Peyer's patch (tissue), 4 donors: ENCODE measurements around the gene ENTPD8. TPM values are rescaled to one million over a fixed set of nuclear protein-coding genes. Genes with fewer than 3 reads are reported as not detected.
A peak's percentile ranks its signal among the peaks of the same experiment; 100 is the strongest.
"Not testable (repeated sequence)": the region's sequence is repeated elsewhere in the genome, so short reads cannot be mapped to it uniquely, and the experiment has no call there.

Source experiments
- DNase-seq, 3 donors: peaks; one replicate each; pipeline ENCODE4 v3.0.0-alpha.2; 2017 to 2019
- H3K27ac ChIP-seq, 4 donors: fragments of 200-600 bp; sonication (generic); one replicate each; pipeline ENCODE4 v1.5.1; 2016 to 2019
- H3K27me3 ChIP-seq, 2 donors: fragments of 200-600 bp; sonication (generic); one replicate each; pipeline ENCODE4 v1.5.1; 2019
- H3K36me3 ChIP-seq, 3 donors: fragments of 200-600 bp; sonication (generic); one replicate each; pipeline ENCODE4 v1.5.1; 2016 to 2019
- H3K4me1 ChIP-seq, 4 donors: fragments of 200-600 bp; sonication (generic); one replicate each; pipeline ENCODE4 v1.5.1; 2016 to 2019
- H3K4me3 ChIP-seq, 4 donors: fragments of 200-600 bp; sonication (generic); 1 replicate in 3 of 4; 2 replicates in 1 of 4; pipeline ENCODE4 v1.5.1; 2016 to 2019; ENCODE audit warnings: mild to moderate bottlenecking in 1 of 4
- H3K9me3 ChIP-seq, 4 donors: fragments of 200-600 bp; sonication (generic); one replicate each; pipeline ENCODE4 v1.5.1; 2016 to 2019; ENCODE audit warnings: mild to moderate bottlenecking in 1 of 4
- CTCF ChIP-seq, 6 experiments: fragments of 450-650 bp in 4 of 6; fragments of 200-600 bp in 2 of 6; sonication (generic) in 1 of 6; IDR thresholded peaks; one replicate each; pipeline ENCODE4 v1.5.1; 2017 to 2019; ENCODE audit warnings: antibody characterized with exemption in 6 of 6, mild to moderate bottlenecking in 3 of 6, moderate library complexity in 1 of 6
- POLR2A ChIP-seq, 2 donors: fragments of 450-650 bp; IDR thresholded peaks; one replicate each; pipeline ENCODE4 v1.5.1; 2017; ENCODE audit warnings: antibody characterized with exemption in 2 of 2, mild to moderate bottlenecking in 2 of 2, moderate library complexity in 2 of 2
- total RNA-seq, 4 donors: library from RNA; depleted of rRNA; stranded (reverse); fragments of >200 nt; gene quantifications; one replicate each; pipeline ENCODE4 v1.1.0, GENCODE V29; 2016

The ENTPD8 gene
- total RNA-seq, 4 donors from 2014 or later: 26.4 to 143 (median 104) TPM

GRCh38 chr9:137388589-137389427 is 52.3 kb downstream of the ENTPD8 start:
- H3K4me1 ChIP-seq: peaks cover 0 to 29% (median 3%) of the 10 kb centered on the region in 4 donors
- no peaks in the 10 kb centered on the region for H3K27me3 ChIP-seq
- H3K9me3 ChIP-seq: no peaks in the 10 kb centered on the region
- TF ChIP-seq CTCF (IDR thresholded peaks at IDR 0.05) (no peak), POLR2A (IDR thresholded peaks at IDR 0.05) (no peak)
- DNase-seq: no peak
- no peak overlapping the region for H3K4me3 ChIP-seq
- H3K27ac ChIP-seq: no peak overlapping the region
- H3K36me3 ChIP-seq: no peaks in the 10 kb centered on the region

DNA sequence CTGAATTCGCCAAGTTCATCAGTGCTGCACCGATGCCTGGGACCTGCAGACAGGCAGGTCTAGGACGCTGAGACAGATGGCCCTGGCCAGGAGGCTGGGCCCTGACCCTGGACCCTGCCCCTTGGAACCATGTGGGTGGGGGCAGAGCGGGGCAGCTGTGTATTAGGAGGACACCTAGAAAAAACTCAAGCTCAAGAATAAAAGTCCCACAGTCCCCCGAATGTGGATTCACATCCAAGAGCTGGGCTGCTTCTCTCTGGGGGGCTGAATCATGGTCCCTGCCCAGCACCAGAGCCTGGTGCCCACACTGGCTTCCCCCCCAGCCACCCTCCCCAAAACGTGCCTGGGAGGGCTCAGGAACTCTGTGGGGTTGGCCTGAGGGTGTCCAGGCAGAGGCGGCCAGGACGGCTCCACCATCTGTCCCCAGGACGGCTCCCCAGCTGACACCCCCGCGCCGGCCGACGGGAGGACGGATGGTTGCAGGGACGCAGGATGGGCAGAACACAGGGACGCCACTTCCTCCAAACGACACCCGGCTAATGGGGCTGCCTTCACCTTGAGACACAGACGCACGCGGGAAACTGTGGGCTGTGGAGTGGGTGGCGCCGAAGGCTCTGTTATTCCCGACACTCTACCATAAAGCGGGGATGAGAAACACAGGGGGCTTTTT is 53.1 kb downstream of the ENTPD8 start:
- Histone ChIP-seq H3K4me3 (no peak overlapping the region), H3K9me3 (no peaks in the 10 kb centered on the region), H3K4me1 (peaks cover 0 to 29% (median 3%) of the 10 kb centered on the region in 4 donors), H3K27ac (peak overlapping the region; percentile 16 to 55 (median 44)), H3K27me3 (no peaks in the 10 kb centered on the region), H3K36me3 (no peaks in the 10 kb centered on the region)
- no peak for DNase-seq
- TF ChIP-seq CTCF (IDR thresholded peaks at IDR 0.05) (no peak), POLR2A (IDR thresholded peaks at IDR 0.05) (no peak)

GRCh38 chr9:137387114-137387890 is 53.9 kb downstream of the ENTPD8 start:
- Histone ChIP-seq H3K27ac (peak overlapping the region; percentile 16 to 55 (median 44)), H3K4me1 (peaks cover 0 to 29% (median 3%) of the 10 kb centered on the region in 4 donors), H3K27me3 (no peaks in the 10 kb centered on the region), H3K4me3 (no peak overlapping the region), H3K9me3 (no peaks in the 10 kb centered on the region), H3K36me3 (no peaks in the 10 kb centered on the region)
- no peak for TF ChIP-seq CTCF (IDR thresholded peaks at IDR 0.05)
- no peak for DNase-seq

DNA sequence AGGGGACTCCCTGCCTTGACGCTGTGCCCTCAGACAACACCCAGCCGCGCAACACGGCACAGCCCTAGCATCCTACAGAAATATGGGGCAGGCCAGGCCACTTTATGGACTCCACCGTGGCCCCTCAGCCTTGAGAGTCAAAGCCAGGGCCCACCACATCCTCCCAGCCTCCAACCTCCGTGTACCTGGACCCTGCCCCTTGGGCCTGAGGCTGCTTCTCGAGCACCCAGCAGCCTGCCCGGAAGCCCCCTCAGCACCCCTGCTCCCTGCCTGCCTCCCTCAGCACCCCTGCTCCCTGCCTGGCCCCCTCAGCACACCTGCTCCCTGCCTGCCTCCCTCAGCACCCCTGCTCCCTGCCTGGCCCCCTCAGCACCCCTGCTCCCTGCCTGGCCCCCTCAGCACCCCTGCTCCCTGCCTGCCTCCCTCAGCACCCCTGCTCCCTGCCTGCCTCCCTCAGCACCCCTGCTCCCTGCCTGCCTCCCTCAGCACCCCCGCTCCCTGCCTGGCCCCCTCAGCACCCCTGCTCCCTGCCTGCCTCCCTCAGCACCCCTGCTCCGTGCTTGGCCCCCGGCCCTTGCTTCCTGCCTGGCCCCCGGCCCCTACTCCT is 54.5 kb downstream of the ENTPD8 start:
- not testable (repeated sequence) for H3K36me3 ChIP-seq, H3K27me3 ChIP-seq, H3K4me3 ChIP-seq, DNase-seq, H3K9me3 ChIP-seq
- H3K27ac ChIP-seq: peak overlapping the region in 2 of 4 donors; percentile 16 to 38
- peaks cover 0 to 23% (median 3%) of the 10 kb centered on the region in 4 donors for H3K4me1 ChIP-seq

DNA sequence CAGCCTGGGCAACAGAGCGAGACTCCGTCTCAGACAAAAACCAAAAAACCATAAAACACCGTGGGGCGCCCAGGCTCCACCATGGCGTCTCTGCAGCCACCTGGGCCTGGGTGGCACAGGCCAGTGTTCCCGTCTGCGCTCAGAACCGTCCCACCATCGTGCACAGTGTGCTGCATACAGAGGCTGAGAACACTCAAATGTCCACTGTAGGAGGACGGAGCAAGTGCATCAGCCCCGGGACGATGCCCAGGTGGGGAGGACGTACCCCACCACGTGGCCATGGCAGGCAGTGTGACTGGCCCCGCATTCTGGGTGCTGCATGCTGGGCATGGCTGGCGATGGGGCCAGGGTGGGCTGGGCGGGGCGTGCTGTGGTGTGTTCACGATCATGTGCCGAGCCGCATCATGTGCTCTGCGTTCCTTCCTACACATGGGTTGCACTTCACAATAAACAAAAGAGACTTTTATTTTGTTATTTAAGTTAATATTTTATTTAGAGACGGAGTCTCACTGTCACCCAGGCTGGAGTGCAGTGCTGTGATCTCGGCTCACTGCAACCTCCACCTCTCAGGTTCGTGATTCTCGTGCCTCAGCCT is 56.0 kb downstream of the ENTPD8 start:
- TF ChIP-seq POLR2A (IDR thresholded peaks at IDR 0.05) (no peak), CTCF (IDR thresholded peaks at IDR 0.05) (no peak)
- Histone ChIP-seq H3K4me1 (peaks cover 0 to 14% (median 3%) of the 10 kb centered on the region in 4 donors), H3K27me3 (no peaks in the 10 kb centered on the region), H3K9me3 (no peaks in the 10 kb centered on the region), H3K36me3 (no peaks in the 10 kb centered on the region), H3K4me3 (no peak overlapping the region), H3K27ac (no peak overlapping the region)
- no peak for DNase-seq

Other genes starting within 250 kb of the ENTPD8 start
- gene TPRN, start 240.6 kb downstream of the ENTPD8 start, total RNA-seq: 100 to 1,000 TPM in 3 of 4 donors, 10 to 100 TPM in 1; 28.1 to 167 (median 130) TPM
- 10 to 100 TPM; 11.6 to 33.5 (median 27.6) TPM for gene TMEM203, start 235.7 kb downstream of the ENTPD8 start, total RNA-seq
- 10 to 100 TPM; 16.3 to 39.2 (median 25.1) TPM for gene NDOR1, start 235.7 kb downstream of the ENTPD8 start, total RNA-seq
- gene RNF208, start 219.1 kb downstream of the ENTPD8 start, total RNA-seq: 1 to 10 TPM in 2 of 4 donors, not detected in 2; 4.4 to 5.9 TPM
- 1 to 10 TPM in 2 of 4 donors, not detected in 2; 1.3 to 1.9 TPM for gene CYSRT1, start 216.2 kb downstream of the ENTPD8 start, total RNA-seq
- not detected for gene RNF224, start 213.9 kb downstream of the ENTPD8 start, total RNA-seq
- 10 to 100 TPM in 2 of 4 donors, 1 to 10 TPM in 1, not detected in 1; 4.0 to 14.8 (median 13.3) TPM for gene SLC34A3, start 210.5 kb downstream of the ENTPD8 start, total RNA-seq
- gene TUBB4B, start 200.1 kb downstream of the ENTPD8 start, total RNA-seq: 100 to 1,000 TPM; 174 to 409 (median 322) TPM
- not detected for gene STPG3, start 190.1 kb downstream of the ENTPD8 start, total RNA-seq
- 10 to 100 TPM; 47.4 to 57.8 (median 50.2) TPM for gene NELFB, start 186.0 kb downstream of the ENTPD8 start, total RNA-seq
- gene TOR4A, start 163.6 kb downstream of the ENTPD8 start, total RNA-seq: 10 to 100 TPM; 33.8 to 45.7 (median 39.2) TPM
- gene NRARP, start 139.1 kb downstream of the ENTPD8 start, total RNA-seq: 10 to 100 TPM; 35.3 to 56.1 (median 43.8) TPM
- 10 to 100 TPM; 38.7 to 82.4 (median 61.6) TPM for gene EXD3, start 18.2 kb downstream of the ENTPD8 start, total RNA-seq
- 10 to 100 TPM; 28.2 to 37.3 (median 33.2) TPM for gene NOXA1, start 18.0 kb downstream of the ENTPD8 start, total RNA-seq
- gene NSMF, start 18.0 kb upstream of the ENTPD8 start, total RNA-seq: 100 to 1,000 TPM in 3 of 4 donors, 10 to 100 TPM in 1; 47.0 to 135 (median 117) TPM
- 10 to 100 TPM; 11.4 to 48.6 (median 27.2) TPM for gene PNPLA7, start 109.0 kb upstream of the ENTPD8 start, total RNA-seq
- gene MRPL41, start 110.5 kb upstream of the ENTPD8 start, total RNA-seq: 10 to 100 TPM; 55.3 to 89.5 (median 84.8) TPM
- gene DPH7, start 137.6 kb upstream of the ENTPD8 start, total RNA-seq: 10 to 100 TPM; 21.9 to 52.5 (median 44.5) TPM
- gene ZMYND19, start 149.2 kb upstream of the ENTPD8 start, total RNA-seq: 10 to 100 TPM in 2 of 4 donors, 1 to 10 TPM in 2; 8.8 to 16.8 (median 12.9) TPM
- 100 to 1,000 TPM; 102 to 341 (median 175) TPM for gene ARRDC1, start 164.3 kb upstream of the ENTPD8 start, total RNA-seq
- gene EHMT1, start 177.6 kb upstream of the ENTPD8 start, total RNA-seq: 100 to 1,000 TPM in 3 of 4 donors, 10 to 100 TPM in 1; 77.2 to 300 (median 161) TPM